Activated gamma-delta T cell treated with anti-CD3 and anti-CD28 coated beads, Interleukin-2, amount 50 U/mL, for 16 hours (primary cell): ENCODE data around the gene NPBWR2.
"Not testable (repeated sequence)": the region's sequence is repeated elsewhere in the genome, so short reads cannot be mapped to it uniquely, and the experiment has no call there.

Source experiments
- DNase-seq: peaks from one replicate; pipeline ENCODE4 v3.0.0-alpha.2; 2020; ENCODE audit warnings: low read depth

Gene NPBWR2

GRCh38 chr20:64119301-64119680 lies 11.9 kb upstream of the NPBWR2 start:
- no peak for DNase-seq

GRCh38 chr20:64117432-64117777 lies 10.0 kb upstream of the NPBWR2 start:
- not testable (repeated sequence) for DNase-seq

DNA sequence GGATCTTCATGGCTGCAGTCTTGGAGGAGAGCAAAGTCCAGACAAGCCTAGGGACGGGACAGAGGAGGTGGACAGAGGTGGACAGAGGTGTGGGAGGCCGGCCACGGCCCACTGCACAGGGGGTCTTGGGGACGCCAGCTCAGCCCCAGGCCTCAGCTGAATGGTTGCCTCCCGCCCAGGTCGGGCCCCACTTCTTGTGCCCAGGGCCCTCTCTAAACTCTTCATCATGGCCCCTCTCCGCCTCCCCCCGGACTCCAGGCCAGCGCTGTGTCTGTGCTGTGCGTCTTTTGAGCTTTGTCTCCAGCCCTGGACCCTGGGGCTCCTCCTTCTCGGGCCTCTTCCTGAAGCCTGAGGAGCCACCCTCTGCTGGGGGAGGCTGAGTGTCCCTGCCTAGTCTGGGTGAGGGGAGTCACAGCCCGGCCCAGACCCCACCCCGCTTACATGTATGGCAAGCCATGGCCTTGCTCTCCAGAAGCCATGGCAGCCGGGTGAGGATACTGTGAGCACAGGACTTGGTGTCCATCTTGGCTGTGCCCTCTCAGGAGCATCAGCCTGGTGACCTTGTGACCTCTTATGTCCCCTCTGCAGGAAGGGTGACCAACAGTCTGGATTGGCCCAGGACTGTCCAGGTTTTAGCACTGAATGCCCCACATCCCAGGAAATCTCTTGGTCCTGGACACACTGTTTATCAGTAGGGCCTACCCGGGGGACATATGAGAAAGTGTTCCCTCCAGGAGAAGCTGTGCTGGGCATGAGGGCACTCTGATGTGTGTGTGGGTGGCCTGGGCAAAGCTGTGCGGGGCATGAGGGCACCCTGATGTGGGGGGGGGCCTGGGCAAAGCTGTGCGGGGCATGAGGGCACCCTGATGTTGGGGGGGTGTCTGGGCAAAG lies 9.4 kb upstream of the NPBWR2 start:
- no peak for DNase-seq

GRCh38 chr20:64116016-64116415 lies 8.7 kb upstream of the NPBWR2 start:
- no peak for DNase-seq

DNA sequence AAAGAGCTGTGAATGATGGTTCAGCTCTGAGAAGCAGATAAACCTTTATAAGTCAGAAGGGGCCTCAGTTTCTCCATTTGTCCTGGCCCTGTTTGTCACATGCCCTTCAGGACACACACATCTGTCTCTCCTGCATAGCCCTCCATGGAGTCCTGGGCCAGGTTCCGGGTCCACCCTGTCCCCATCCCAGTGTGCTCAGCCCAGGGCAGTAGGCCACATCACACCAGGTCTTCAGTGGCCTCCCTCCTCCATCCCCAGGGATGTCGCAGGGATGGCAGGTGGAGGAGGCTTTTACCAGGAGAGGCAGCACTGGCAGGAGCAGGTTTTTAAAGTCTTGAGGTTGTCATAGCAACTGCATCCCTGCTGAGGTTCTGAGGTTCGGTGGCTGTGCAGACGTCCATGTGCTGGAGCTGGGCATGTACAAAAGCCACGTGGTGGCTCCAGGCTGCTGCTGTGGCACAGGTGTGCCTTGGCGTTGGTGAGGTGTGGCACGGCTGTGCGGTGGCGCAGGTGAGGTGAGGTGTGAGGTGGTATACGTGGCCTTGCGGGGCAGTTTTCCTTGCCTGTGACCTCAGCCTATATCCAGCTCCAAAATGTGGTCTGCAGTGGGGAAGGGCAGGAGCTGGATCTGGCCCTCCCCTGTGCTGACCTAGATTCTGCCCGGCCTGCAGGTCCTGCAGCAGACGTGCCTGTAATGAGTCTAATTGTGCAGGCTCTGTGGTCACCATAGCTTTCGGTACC lies 8.0 kb upstream of the NPBWR2 start:
- no peak for DNase-seq

- no peak for DNase-seq
Measured at GRCh38 chr20:64114356-64114971, 7.1 kb upstream of the NPBWR2 start.

DNA sequence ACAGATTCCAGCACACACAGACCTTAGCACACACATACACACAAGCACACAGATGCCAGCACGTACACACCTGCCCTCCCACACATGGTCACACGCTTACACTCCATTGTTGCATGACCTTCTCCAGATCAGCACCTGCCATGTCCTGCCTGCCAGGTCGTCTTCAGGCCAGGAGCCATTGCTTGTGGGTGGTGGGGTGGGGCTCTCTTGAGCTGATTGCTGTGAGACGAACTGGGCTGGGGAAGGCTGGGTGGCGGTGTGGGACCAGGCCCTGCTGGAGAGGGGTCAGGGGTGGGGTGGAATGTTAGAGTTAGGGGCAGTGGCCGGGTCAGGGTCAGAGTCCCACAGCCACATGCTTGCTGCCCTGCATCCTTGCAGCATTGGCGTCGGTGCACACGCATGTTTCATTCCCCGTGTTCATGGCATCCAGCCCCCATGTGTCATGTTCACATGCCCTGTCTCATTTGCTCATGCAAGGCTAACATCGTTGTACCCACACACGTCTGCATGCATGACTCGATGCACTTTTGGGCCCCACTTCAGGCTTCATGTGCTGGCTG lies 6.5 kb upstream of the NPBWR2 start:
- DNase-seq, result no peak

DNA sequence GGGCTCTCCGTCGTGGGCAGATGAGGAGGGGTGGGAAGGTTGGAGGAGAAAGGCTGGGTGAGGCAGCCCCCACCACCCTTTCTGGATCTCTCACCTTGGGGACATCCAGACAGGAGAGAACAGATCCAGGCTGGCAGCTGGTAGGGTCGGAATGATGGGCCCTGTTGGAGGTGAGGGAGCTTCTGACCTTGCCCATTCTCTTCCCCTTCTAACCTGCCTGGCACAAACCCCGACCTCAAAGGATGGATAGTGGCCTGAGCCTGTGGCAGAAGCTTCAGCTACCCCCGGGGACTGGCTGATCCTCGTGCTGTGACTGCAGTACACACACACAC lies 6.0 kb upstream of the NPBWR2 start:
- no peak for DNase-seq

- no peak for DNase-seq
Measured at GRCh38 chr20:64112691-64113443, 5.5 kb upstream of the NPBWR2 start.

- DNase-seq, result no peak
Measured at GRCh38 chr20:64111841-64112641, 4.7 kb upstream of the NPBWR2 start.

DNA sequence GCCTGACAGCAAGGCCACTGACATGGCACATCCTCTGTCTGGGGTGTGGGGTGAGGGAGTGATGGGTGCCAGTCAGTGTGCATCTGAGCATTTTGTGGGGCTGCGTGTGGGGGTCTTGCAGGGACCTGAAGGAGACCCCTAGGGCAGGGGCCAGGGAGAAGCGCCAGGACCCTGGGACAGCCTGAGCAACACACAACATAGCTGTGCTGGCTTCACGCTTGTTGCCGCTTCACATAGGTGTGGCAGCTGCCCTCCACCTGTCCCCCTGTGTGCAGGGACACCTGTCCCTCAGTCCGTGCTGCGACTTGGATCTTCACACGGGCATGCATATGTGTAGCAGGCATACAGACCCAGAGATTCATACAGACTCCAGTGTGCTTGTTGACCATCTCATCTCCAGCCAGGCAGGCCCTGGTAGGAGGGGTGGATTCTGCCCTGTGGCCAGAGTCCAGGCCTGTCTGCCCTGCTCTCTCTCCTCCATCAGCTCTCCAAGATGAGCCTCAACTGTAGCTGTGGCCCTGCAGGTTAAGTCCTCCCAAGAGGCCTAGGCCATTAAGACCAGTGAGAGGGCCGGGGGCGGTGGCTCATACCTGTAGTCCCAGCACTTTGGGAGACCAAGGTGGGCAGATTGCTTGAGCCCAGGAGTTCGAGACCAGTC lies 3.2 kb upstream of the NPBWR2 start:
- DNase-seq, result no peak

- DNase-seq, result no peak
Measured at GRCh38 chr20:64109831-64110391, 2.5 kb upstream of the NPBWR2 start.

- no peak for DNase-seq
Measured at GRCh38 chr20:64108731-64109681, 1.6 kb upstream of the NPBWR2 start.

GRCh38 chr20:64107736-64108457 lies 532 bp upstream of the NPBWR2 start:
- no peak for DNase-seq

DNA sequence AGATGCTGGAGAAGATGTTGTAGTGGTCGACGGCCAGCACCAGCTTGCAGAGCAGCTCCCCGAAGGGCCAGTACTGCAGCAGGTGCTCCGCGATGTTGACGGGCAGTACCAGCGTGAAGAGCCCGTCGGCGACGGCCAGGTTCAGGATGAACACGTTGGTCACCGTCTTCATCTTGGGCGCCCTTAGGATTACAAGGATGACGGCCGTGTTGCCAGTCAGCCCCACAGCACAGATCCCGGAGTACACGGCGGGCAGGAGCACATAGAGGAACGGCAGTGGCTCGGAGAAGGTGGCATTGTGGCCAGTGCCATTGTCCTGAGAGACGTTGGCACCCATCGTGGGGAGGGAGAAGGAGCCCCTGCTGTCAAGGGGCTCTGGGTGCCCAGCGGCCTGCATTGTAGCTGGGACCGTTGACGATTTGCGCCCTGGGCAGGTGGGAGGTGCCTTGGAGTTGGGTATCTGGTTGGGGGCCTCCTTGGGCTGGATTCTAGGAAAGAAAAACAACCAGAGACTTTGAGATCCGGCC lies 867 bp downstream of the NPBWR2 start:
- no peak for DNase-seq

- no peak for DNase-seq
Measured at GRCh38 chr20:64105846-64106434, 1.4 kb downstream of the NPBWR2 start.

- DNase-seq, result no peak
Measured at GRCh38 chr20:64104667-64105451, 2.5 kb downstream of the NPBWR2 start.
